ENCODE data around the gene DIAPH2.

DNA sequence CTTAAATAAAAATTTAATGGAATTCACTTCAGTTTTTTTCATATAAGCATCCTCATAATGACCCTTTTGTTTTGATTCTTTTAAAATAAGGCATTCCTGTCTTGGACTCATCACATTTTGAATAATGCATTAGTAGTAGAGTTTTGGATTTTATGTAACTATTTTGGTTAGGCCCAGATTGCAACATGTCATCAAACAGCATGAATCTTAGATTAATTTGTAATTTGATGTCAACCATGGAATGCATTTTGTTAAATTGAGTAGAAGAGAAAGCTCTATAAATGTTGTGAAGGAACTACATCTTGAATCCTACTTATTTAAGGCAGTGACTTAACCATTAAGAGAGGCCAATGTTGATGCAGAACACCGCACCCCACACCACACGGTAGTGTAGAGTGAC lies 3.1 kb downstream of the DIAPH2 start:
- TF ChIP-seq TSHZ2 (CRISPR knock-in tag; IDR thresholded peaks at IDR 0.05) (no peak), ISL1 (CRISPR knock-in tag; IDR thresholded peaks at IDR 0.05) (no peak), ARNTL (CRISPR knock-in tag; IDR thresholded peaks at IDR 0.05; ENCODE audit: borderline replicate concordance, low read depth) (no peak), CSDC2 (CRISPR knock-in tag; IDR thresholded peaks at IDR 0.05) (no peak), ZNF565 (CRISPR knock-in tag; conservative IDR thresholded peaks at IDR 0.05; ENCODE audit: low read depth) (no peak), TCF4 (CRISPR knock-in tag; IDR thresholded peaks at IDR 0.05; ENCODE audit: borderline replicate concordance) (no peak), CSRNP3 (CRISPR knock-in tag; IDR thresholded peaks at IDR 0.05) (no peak), ESRRG (CRISPR knock-in tag; IDR thresholded peaks at IDR 0.05) (no peak), CREB5 (CRISPR knock-in tag; IDR thresholded peaks at IDR 0.05; ENCODE audit: low read depth) (no peak), ZNF70 (CRISPR knock-in tag; IDR thresholded peaks at IDR 0.05) (no peak), TOX (CRISPR knock-in tag; IDR thresholded peaks at IDR 0.05; ENCODE audit: borderline replicate concordance) (no peak)
